Measurements from ENCODE around the gene AQP2. TPM values are rescaled to one million over a fixed set of nuclear protein-coding genes. Genes with fewer than 3 reads are reported as not detected.

Gene AQP2
- total and polyA plus RNA-seq, 2 of the 13 experiments (the other 11 are each of a cell fraction or from before 2014, with no cell fraction given), result not detected

DNA sequence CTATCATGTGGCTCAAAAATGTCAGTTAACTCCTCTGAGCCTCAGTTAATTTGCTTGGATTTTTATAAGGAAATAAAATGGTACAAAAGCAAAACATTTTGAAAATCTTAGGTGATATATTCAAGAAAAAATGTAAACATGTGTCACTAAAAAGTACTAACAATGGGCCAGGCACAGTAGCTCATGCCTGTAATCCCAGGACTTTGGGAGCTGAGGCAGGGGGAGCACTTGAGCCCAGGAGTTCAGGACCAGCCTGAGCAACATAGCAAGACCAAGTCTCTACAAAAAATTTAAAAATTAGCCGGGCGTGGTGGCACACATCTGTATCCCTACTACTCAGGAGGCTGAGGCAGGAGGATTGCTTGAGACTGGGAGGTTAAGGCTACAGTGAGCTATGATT, 47.9 kb downstream of the AQP2 start:
- POLR2A ChIA-PET, result no interaction called here

More for the DNA sequence above, 47.9 kb downstream of the AQP2 start:
- ATAC-seq (no peak), FAIRE-seq (no peak), DNase-seq (ENCODE audit: low spot score) (no peak)
- WGBS (ENCODE audit: low lambda C conversion rate), result 92% methylated on average over 2 of the region's 2 CpGs
- no peak overlapping the region for H3K4me3 ChIP-seq (replicated peaks in 1 of 3; ENCODE audit: insufficient read depth in 1 of 3, low read depth in 2 of 3, low read length in 3 of 3)
- H3K9ac ChIP-seq (ENCODE audit: insufficient read depth, low read depth, low read length), result no peak overlapping the region
- TF ChIP-seq, protein P1, sequence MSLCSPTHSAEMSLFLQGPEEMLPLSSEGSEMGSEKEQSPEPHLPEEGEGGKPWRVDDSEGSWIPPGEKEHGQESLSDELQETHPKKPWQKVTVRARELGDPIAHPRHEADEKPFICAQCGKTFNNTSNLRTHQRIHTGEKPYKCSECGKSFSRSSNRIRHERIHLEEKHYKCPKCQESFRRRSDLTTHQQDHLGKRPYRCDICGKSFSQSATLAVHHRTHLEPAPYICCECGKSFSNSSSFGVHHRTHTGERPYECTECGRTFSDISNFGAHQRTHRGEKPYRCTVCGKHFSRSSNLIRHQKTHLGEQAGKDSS (CRISPR knock-in tag; IDR thresholded peaks at IDR 0.05; ENCODE audit: borderline replicate concordance, low read depth), result no peak
- no peak for TF ChIP-seq ZNF788 (CRISPR knock-in tag; IDR thresholded peaks at IDR 0.05; ENCODE audit: borderline replicate concordance)
- no peak for TF ChIP-seq SMARCC2 (IDR thresholded peaks at IDR 0.05)
- no peak for TF ChIP-seq ZNF709 (CRISPR knock-in tag; IDR thresholded peaks at IDR 0.05)
- TF ChIP-seq, protein P2, sequence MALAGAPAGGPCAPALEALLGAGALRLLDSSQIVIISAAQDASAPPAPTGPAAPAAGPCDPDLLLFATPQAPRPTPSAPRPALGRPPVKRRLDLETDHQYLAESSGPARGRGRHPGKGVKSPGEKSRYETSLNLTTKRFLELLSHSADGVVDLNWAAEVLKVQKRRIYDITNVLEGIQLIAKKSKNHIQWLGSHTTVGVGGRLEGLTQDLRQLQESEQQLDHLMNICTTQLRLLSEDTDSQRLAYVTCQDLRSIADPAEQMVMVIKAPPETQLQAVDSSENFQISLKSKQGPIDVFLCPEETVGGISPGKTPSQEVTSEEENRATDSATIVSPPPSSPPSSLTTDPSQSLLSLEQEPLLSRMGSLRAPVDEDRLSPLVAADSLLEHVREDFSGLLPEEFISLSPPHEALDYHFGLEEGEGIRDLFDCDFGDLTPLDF (CRISPR knock-in tag; IDR thresholded peaks at IDR 0.05), result no peak
- TF ChIP-seq GLI4 (CRISPR knock-in tag; IDR thresholded peaks at IDR 0.05; ENCODE audit: borderline replicate concordance), result no peak
- TF ChIP-seq HNRNPH1 (optimal IDR thresholded peaks at IDR 0.05; ENCODE audit: low read depth, low read length), result no peak
- no peak for TF ChIP-seq ZFP62 (CRISPR knock-in tag; IDR thresholded peaks at IDR 0.05)
- TF ChIP-seq, protein P3, sequence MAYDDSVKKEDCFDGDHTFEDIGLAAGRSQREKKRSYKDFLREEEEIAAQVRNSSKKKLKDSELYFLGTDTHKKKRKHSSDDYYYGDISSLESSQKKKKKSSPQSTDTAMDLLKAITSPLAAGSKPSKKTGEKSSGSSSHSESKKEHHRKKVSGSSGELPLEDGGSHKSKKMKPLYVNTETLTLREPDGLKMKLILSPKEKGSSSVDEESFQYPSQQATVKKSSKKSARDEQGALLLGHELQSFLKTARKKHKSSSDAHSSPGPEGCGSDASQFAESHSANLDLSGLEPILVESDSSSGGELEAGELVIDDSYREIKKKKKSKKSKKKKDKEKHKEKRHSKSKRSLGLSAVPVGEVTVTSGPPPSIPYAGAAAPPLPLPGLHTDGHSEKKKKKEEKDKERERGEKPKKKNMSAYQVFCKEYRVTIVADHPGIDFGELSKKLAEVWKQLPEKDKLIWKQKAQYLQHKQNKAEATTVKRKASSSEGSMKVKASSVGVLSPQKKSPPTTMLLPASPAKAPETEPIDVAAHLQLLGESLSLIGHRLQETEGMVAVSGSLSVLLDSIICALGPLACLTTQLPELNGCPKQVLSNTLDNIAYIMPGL (CRISPR knock-in tag; IDR thresholded peaks at IDR 0.05; ENCODE audit: borderline replicate concordance in 1 of 2, low read depth in 1 of 2), result no peak
- TF ChIP-seq HIVEP1 (CRISPR knock-in tag; IDR thresholded peaks at IDR 0.05), result no peak
- TF ChIP-seq ZNF3 (CRISPR knock-in tag; IDR thresholded peaks at IDR 0.05), result no peak
- no peak for TF ChIP-seq ZNF256 (CRISPR knock-in tag; conservative IDR thresholded peaks at IDR 0.05)
- TF ChIP-seq, protein P4, sequence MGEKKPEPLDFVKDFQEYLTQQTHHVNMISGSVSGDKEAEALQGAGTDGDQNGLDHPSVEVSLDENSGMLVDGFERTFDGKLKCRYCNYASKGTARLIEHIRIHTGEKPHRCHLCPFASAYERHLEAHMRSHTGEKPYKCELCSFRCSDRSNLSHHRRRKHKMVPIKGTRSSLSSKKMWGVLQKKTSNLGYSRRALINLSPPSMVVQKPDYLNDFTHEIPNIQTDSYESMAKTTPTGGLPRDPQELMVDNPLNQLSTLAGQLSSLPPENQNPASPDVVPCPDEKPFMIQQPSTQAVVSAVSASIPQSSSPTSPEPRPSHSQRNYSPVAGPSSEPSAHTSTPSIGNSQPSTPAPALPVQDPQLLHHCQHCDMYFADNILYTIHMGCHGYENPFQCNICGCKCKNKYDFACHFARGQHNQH (CRISPR knock-in tag; IDR thresholded peaks at IDR 0.05), result no peak
- TF ChIP-seq WIZ (CRISPR knock-in tag; IDR thresholded peaks at IDR 0.05), result no peak
- TF ChIP-seq, protein P5, sequence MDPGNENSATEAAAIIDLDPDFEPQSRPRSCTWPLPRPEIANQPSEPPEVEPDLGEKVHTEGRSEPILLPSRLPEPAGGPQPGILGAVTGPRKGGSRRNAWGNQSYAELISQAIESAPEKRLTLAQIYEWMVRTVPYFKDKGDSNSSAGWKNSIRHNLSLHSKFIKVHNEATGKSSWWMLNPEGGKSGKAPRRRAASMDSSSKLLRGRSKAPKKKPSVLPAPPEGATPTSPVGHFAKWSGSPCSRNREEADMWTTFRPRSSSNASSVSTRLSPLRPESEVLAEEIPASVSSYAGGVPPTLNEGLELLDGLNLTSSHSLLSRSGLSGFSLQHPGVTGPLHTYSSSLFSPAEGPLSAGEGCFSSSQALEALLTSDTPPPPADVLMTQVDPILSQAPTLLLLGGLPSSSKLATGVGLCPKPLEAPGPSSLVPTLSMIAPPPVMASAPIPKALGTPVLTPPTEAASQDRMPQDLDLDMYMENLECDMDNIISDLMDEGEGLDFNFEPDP (CRISPR knock-in tag; conservative IDR thresholded peaks at IDR 0.05), result no peak
- TF ChIP-seq GABPB1 (CRISPR knock-in tag; IDR thresholded peaks at IDR 0.05), result no peak
- TF ChIP-seq ZNF572 (CRISPR knock-in tag; IDR thresholded peaks at IDR 0.05), result no peak
- TF ChIP-seq NKX3-1 (CRISPR knock-in tag; IDR thresholded peaks at IDR 0.05), result no peak
- TF ChIP-seq STAG1 (CRISPR knock-in tag; IDR thresholded peaks at IDR 0.05), result no peak
- TF ChIP-seq SRF (IDR thresholded peaks at IDR 0.05; ENCODE audit: low read depth, low read length), result no peak
- H3K4me1 ChIP-seq (ENCODE audit: insufficient read depth, low read length), result no peaks in the 10 kb centered on the region
- H3K4me2 ChIP-seq (ENCODE audit: low read depth, low read length), result no peak overlapping the region
- H3K36me3 ChIP-seq (replicated peaks in 1 of 2; ENCODE audit: control insufficient read depth in 1 of 2, insufficient read depth in 2 of 2, low read length in 2 of 2), result peaks cover 4 to 62% of the 10 kb centered on the region in 2 experiments
- CTCF ChIA-PET (ENCODE audit: low intra/inter-chr PET ratio, low total read pairs), result interaction anchor here (0.7 kb wide), 1 partner anchor 24 kb away, joined by 3 read pairs; no protein-coding TSS in a partner anchor
- in situ Hi-C loops (cut with HindIII; ENCODE audit: extremely low pct_ligation_motif_present, low pct_unique_long_range_greater_than_20kb) (no loop called here), intact Hi-C loops (cut with micrococcal nuclease; ENCODE audit: unreplicated experiment) (no loop called here)
- BruUV-seq (replicated peaks), result no TSS peak
- H3K27me3 ChIP-seq (ENCODE audit: control insufficient read depth in 1 of 2, insufficient read depth in 2 of 2, low read length in 2 of 2), result no peaks in the 10 kb centered on the region
- no peaks in the 10 kb centered on the region for H3K9me3 ChIP-seq (ENCODE audit: low read length)
- H3K27ac ChIP-seq (ENCODE audit: extremely low read length, insufficient read depth, low read length), result no peak overlapping the region
- no peaks in the 10 kb centered on the region for H3K79me2 ChIP-seq (ENCODE audit: insufficient read depth, low read length)
- H2AFZ ChIP-seq (ENCODE audit: low read length), result no peak overlapping the region
- H4K20me1 ChIP-seq (ENCODE audit: insufficient read depth, low read length), result no peaks in the 10 kb centered on the region

All from HepG2 (cell line).